ENCODE measurements around the gene APOBEC2. TPM values are rescaled to one million over a fixed set of nuclear protein-coding genes. Genes with fewer than 3 reads are reported as not detected.

The APOBEC2 gene
- total RNA-seq, 1 donor from 2014 or later: not detected

DNA sequence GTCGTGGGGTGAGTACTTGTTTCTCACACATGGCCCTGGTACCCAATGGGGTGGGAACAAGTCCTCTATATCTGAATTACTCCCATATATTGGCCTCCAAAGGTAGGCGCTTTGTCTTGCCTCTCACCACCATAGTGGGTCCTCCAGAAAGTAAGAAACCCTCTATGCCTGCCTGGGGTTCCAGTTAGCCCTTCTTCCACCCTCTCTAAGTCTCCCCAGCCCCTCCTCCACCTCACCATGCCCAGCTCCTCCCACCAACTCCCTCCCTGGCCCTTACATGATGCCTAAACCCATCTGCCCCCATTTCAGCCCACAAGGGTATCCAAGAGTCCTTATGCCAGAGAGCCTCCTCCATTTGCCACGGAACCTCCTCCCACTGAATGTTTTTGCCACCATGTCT lies 9.9 kb upstream of the APOBEC2 start:
- Mint-ChIP-seq H3K9me3 (no peaks in the 10 kb centered on the region), H3K4me3 (no peak overlapping the region), H3K27ac (no peak overlapping the region), H3K36me3 (no peaks in the 10 kb centered on the region), H3K27me3 (ENCODE audit: insufficient read depth, low read depth) (peaks cover 7% of the 10 kb centered on the region), H3K4me1 (no peaks in the 10 kb centered on the region)
- H3K27ac ChIP-seq: no peak overlapping the region
- H3F3A ChIP-seq (ENCODE audit: low read depth): no peaks in the 10 kb centered on the region
- H3K9ac ChIP-seq: no peak overlapping the region
- no peaks in the 10 kb centered on the region for H3K27me3 ChIP-seq
- TF ChIP-seq EZH2phosphoT487 (IDR thresholded peaks at IDR 0.05) (no peak), EZH2 (IDR thresholded peaks at IDR 0.05) (no peak)
- TF ChIP-seq, protein P1, sequence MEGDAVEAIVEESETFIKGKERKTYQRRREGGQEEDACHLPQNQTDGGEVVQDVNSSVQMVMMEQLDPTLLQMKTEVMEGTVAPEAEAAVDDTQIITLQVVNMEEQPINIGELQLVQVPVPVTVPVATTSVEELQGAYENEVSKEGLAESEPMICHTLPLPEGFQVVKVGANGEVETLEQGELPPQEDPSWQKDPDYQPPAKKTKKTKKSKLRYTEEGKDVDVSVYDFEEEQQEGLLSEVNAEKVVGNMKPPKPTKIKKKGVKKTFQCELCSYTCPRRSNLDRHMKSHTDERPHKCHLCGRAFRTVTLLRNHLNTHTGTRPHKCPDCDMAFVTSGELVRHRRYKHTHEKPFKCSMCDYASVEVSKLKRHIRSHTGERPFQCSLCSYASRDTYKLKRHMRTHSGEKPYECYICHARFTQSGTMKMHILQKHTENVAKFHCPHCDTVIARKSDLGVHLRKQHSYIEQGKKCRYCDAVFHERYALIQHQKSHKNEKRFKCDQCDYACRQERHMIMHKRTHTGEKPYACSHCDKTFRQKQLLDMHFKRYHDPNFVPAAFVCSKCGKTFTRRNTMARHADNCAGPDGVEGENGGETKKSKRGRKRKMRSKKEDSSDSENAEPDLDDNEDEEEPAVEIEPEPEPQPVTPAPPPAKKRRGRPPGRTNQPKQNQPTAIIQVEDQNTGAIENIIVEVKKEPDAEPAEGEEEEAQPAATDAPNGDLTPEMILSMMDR (IDR thresholded peaks at IDR 0.05): no peak
- no peaks in the 10 kb centered on the region for H3K79me2 ChIP-seq (ENCODE audit: low read depth)
- H3K4me3 ChIP-seq: no peak overlapping the region
- H3K4me1 ChIP-seq: no peaks in the 10 kb centered on the region
- DNase-seq (ENCODE audit: low spot score): no peak
- no peaks in the 10 kb centered on the region for H3K36me3 ChIP-seq
- H3K4me2 ChIP-seq: no peak overlapping the region
- H2AFZ ChIP-seq (replicated peaks): no peak overlapping the region
- no peaks in the 10 kb centered on the region for H4K20me1 ChIP-seq (ENCODE audit: low read depth)
- H3K9me3 ChIP-seq (ENCODE audit: low read depth): no peaks in the 10 kb centered on the region

DNA sequence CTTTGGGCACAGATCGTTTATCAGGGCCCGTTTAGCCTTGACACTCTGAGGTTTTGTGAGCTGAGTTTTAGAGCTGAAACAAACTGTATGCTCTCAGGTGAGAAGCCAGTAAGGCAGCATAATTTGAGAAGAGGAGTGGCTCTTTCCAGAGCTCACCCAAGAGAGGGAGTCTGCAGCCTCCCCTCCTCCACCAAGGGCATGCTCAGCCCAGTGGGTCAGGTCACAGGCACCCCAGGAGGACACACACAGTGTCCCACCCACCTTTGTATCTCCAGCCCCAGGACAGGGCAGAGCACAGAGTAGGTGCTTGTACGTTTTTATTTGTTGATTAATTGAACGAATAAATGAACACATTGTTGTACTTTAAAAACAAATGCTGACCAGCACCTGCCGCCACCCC lies 7.3 kb upstream of the APOBEC2 start:
- H3K4me2 ChIP-seq: no peak overlapping the region
- H3K9me3 ChIP-seq (ENCODE audit: low read depth): no peaks in the 10 kb centered on the region
- no peaks in the 10 kb centered on the region for H3K36me3 ChIP-seq
- H3K79me2 ChIP-seq (ENCODE audit: low read depth): no peaks in the 10 kb centered on the region
- Mint-ChIP-seq H3K9me3 (no peaks in the 10 kb centered on the region), H3K27me3 (ENCODE audit: insufficient read depth, low read depth) (peaks cover 5% of the 10 kb centered on the region), H3K27ac (no peak overlapping the region), H3K36me3 (no peaks in the 10 kb centered on the region), H3K4me1 (peaks cover 8% of the 10 kb centered on the region), H3K4me3 (no peak overlapping the region)
- no peak overlapping the region for H3K4me3 ChIP-seq
- H2AFZ ChIP-seq (replicated peaks): no peak overlapping the region
- TF ChIP-seq, protein P1 (IDR thresholded peaks at IDR 0.05): no peak
- TF ChIP-seq EZH2phosphoT487 (IDR thresholded peaks at IDR 0.05): no peak
- no peak for TF ChIP-seq EZH2 (IDR thresholded peaks at IDR 0.05)
- H4K20me1 ChIP-seq (ENCODE audit: low read depth): no peaks in the 10 kb centered on the region
- no peak overlapping the region for H3K9ac ChIP-seq
- H3F3A ChIP-seq (ENCODE audit: low read depth): no peaks in the 10 kb centered on the region
- H3K27ac ChIP-seq: no peak overlapping the region
- no peaks in the 10 kb centered on the region for H3K27me3 ChIP-seq
- DNase-seq (ENCODE audit: low spot score): no peak
- peaks cover 7% of the 10 kb centered on the region for H3K4me1 ChIP-seq

DNA sequence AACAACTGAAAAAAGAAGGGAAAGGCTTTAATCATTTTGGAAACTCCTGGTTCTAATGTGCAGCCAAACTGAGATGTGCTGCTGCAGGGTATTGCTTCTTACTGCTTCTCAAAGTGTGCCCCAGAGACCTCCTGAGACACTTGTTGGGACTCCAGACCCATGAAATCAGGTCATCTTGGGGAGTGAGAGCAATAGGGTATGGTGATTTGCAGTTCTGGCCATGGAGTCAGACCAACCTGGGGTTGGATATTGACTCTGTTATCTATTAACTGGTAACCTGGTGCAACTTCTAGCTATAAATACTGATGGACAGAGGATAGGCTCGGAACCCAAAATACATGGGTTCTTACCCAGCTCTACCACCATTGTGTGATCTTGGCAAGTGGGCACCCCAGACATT lies 6.9 kb upstream of the APOBEC2 start:
- no peaks in the 10 kb centered on the region for H3F3A ChIP-seq (ENCODE audit: low read depth)
- H3K4me2 ChIP-seq: no peak overlapping the region
- Mint-ChIP-seq H3K27ac (no peak overlapping the region), H3K9me3 (no peaks in the 10 kb centered on the region), H3K4me1 (peaks cover 8% of the 10 kb centered on the region), H3K4me3 (no peak overlapping the region), H3K27me3 (ENCODE audit: insufficient read depth, low read depth) (peaks cover 5% of the 10 kb centered on the region), H3K36me3 (no peaks in the 10 kb centered on the region)
- H3K36me3 ChIP-seq: no peaks in the 10 kb centered on the region
- no peaks in the 10 kb centered on the region for H4K20me1 ChIP-seq (ENCODE audit: low read depth)
- H3K79me2 ChIP-seq (ENCODE audit: low read depth): no peaks in the 10 kb centered on the region
- H3K9me3 ChIP-seq (ENCODE audit: low read depth): no peaks in the 10 kb centered on the region
- TF ChIP-seq, protein P1 (IDR thresholded peaks at IDR 0.05): no peak
- TF ChIP-seq EZH2 (IDR thresholded peaks at IDR 0.05): no peak
- no peak for TF ChIP-seq EZH2phosphoT487 (IDR thresholded peaks at IDR 0.05)
- no peak overlapping the region for H3K27ac ChIP-seq
- DNase-seq (ENCODE audit: low spot score): no peak
- no peaks in the 10 kb centered on the region for H3K27me3 ChIP-seq
- no peak overlapping the region for H2AFZ ChIP-seq (replicated peaks)
- peaks cover 7% of the 10 kb centered on the region for H3K4me1 ChIP-seq
- H3K4me3 ChIP-seq: no peak overlapping the region
- H3K9ac ChIP-seq: no peak overlapping the region
